GM18505 (cell line): ENCODE measurements around the gene SMPX.

Experiments used
- ATAC-seq: cut with Tn5 transposase; IDR thresholded peaks from one replicate; pipeline ENCODE4 v1.9.1; 2021; ENCODE audit not compliant: unreplicated experiment
- POLR2A ChIP-seq: IDR thresholded peaks from 4 replicates; pipeline ENCODE4 v1.6.1; 2011; ENCODE audit warnings: borderline replicate concordance; ENCODE audit not compliant: insufficient read depth, insufficient read length; ENCODE audit errors: extremely low read depth

The SMPX gene

GRCh38 chrX:21738950-21739287, 19.0 kb downstream of the SMPX start:
- no peak for TF ChIP-seq POLR2A
- no peak for ATAC-seq

GRCh38 chrX:21738210-21738949, 19.5 kb downstream of the SMPX start:
- ATAC-seq: no peak
- no peak for TF ChIP-seq POLR2A

GRCh38 chrX:21735768-21736127, 22.2 kb downstream of the SMPX start:
- no peak for TF ChIP-seq POLR2A
- no peak for ATAC-seq

GRCh38 chrX:21735038-21735767, 22.7 kb downstream of the SMPX start:
- TF ChIP-seq POLR2A: no peak
- no peak for ATAC-seq

- no peak for TF ChIP-seq POLR2A
- ATAC-seq: no peak
Observed at GRCh38 chrX:21734175-21734574, 23.7 kb downstream of the SMPX start.

GRCh38 chrX:21733705-21734104, 24.2 kb downstream of the SMPX start:
- ATAC-seq: no peak
- no peak for TF ChIP-seq POLR2A

- TF ChIP-seq POLR2A: no peak
- ATAC-seq: no peak
Observed at GRCh38 chrX:21730026-21730425, 27.9 kb downstream of the SMPX start.

- no peak for ATAC-seq
- no peak for TF ChIP-seq POLR2A
Observed at GRCh38 chrX:21728276-21728968, 29.5 kb downstream of the SMPX start.

- no peak for ATAC-seq
- TF ChIP-seq POLR2A: no peak
Observed at GRCh38 chrX:21725916-21726315, 32.0 kb downstream of the SMPX start.

- no peak for ATAC-seq
- TF ChIP-seq POLR2A: no peak
Observed at GRCh38 chrX:21725496-21725895, 32.4 kb downstream of the SMPX start.

- TF ChIP-seq POLR2A: no peak
- no peak for ATAC-seq
Observed at GRCh38 chrX:21723814-21724213, 34.1 kb downstream of the SMPX start.

GRCh38 chrX:21723084-21723483, 34.8 kb downstream of the SMPX start:
- ATAC-seq: no peak
- TF ChIP-seq POLR2A: no peak

GRCh38 chrX:21721195-21721594, 36.7 kb downstream of the SMPX start:
- ATAC-seq: no peak
- no peak for TF ChIP-seq POLR2A

GRCh38 chrX:21718575-21718974, 39.3 kb downstream of the SMPX start:
- ATAC-seq: no peak
- TF ChIP-seq POLR2A: no peak
